HepG2 (cell line): Measurements from ENCODE around the gene PEPD. TPM values are rescaled to one million over a fixed set of nuclear protein-coding genes. Genes with fewer than 3 reads are reported as not detected.

Experiments
- ATAC-seq: fragments of 200-7000 bp; cut with Tn5 transposase; 3 replicates; pipeline ENCODE4 v1.9.1; 2020; ENCODE audit warnings: mild to moderate bottlenecking, moderate library complexity
- BruUV-seq: library from RNA; stranded (reverse); fragments of 400-500 nt; replicated peaks from 2 replicates; lab custom pipeline; 2021; lab: Mats Ljungman, UMichigan
- CTCF ChIA-PET: fragments of 300-600 bp; formaldehyde crosslinking; extraction: SDS; loops from one replicate; lab custom pipeline; 2021; ENCODE audit warnings: low total read pairs, inconsistent platforms, low intra/inter-chr PET ratio; lab: Yijun Ruan, JAX
- POLR2A ChIA-PET: fragments of 350-600 bp; sonication (Branson Sonifier 250); formaldehyde crosslinking; loops from one replicate; lab custom pipeline; 2020; ENCODE audit warnings: antibody characterized with exemption, inconsistent platforms; lab: Yijun Ruan, JAX
- DNase-seq: peaks from one replicate; pipeline ENCODE4 v3.0.0-alpha.2; 2015; ENCODE audit warnings: low spot score
- FAIRE-seq: peaks from 3 replicates; lab custom pipeline; 2011; peaks lifted over from hg19 to GRCh38; lab: Jason Lieb, UNC
- H2AFZ ChIP-seq: one replicate; pipeline ENCODE4 v1.6.1; 2011; ENCODE audit warnings: low read length, inconsistent platforms
- H3K27ac ChIP-seq: fragments of 300-600 bp; 3 replicates; pipeline ENCODE4 v1.8.0; 2011; ENCODE audit warnings: mixed run types, mild to moderate bottlenecking, mixed read lengths, low read length, inconsistent platforms; ENCODE audit not compliant: insufficient read depth; ENCODE audit errors: extremely low read length
- H3K27me3 ChIP-seq, 2 experiments: fragments of 200-600 bp in 1 of 2; 2 replicates in 1 of 2; 3 replicates in 1 of 2; pipeline versions ENCODE4 v1.6.0 to v1.8.0; 2011; ENCODE audit warnings: low read length in 2 of 2, mild to moderate bottlenecking in 2 of 2, moderate library complexity in 2 of 2, inconsistent platforms in 1 of 2; ENCODE audit not compliant: insufficient read depth in 2 of 2, control insufficient read depth in 1 of 2
- H3K36me3 ChIP-seq, 2 experiments: fragments of 200-600 bp in 1 of 2; replicated peaks in 1 of 2; 2 replicates in 1 of 2; 3 replicates in 1 of 2; pipeline versions ENCODE4 v1.5.1 to v1.8.0; 2011; ENCODE audit warnings: low read length in 2 of 2, inconsistent platforms in 1 of 2; ENCODE audit not compliant: insufficient read depth in 2 of 2, control insufficient read depth in 1 of 2
- H3K4me1 ChIP-seq: 2 replicates; pipeline ENCODE4 v1.5.1; 2012; ENCODE audit warnings: low read length, inconsistent platforms; ENCODE audit not compliant: insufficient read depth
- H3K4me2 ChIP-seq: 2 replicates; pipeline ENCODE4 v1.6.0; 2011; ENCODE audit warnings: low read depth, low read length, inconsistent platforms
- H3K4me3 ChIP-seq, 3 experiments: fragments of 200-600 bp in 1 of 3; sonication (generic), shearing (Covaris generic) in 1 of 3; replicated peaks in 1 of 3; 2 replicates each; pipeline ENCODE4 v1.5.1; 2011 to 2016; ENCODE audit warnings: low read length in 3 of 3, inconsistent platforms in 2 of 3, low read depth in 2 of 3, mild to moderate bottlenecking in 2 of 3, control low read depth in 1 of 3, mixed read lengths in 1 of 3; ENCODE audit not compliant: insufficient read depth in 1 of 3
- H3K79me2 ChIP-seq: one replicate; pipeline ENCODE4 v1.6.1; 2011; ENCODE audit warnings: low read length, inconsistent platforms; ENCODE audit not compliant: insufficient read depth
- H3K9ac ChIP-seq: 2 replicates; pipeline ENCODE4 v1.6.0; 2011; ENCODE audit warnings: mild to moderate bottlenecking, low read depth, low read length, inconsistent platforms; ENCODE audit not compliant: insufficient read depth
- H3K9me3 ChIP-seq: 2 replicates; pipeline ENCODE4 v1.5.1; 2012; ENCODE audit warnings: mild to moderate bottlenecking, low read length
- H4K20me1 ChIP-seq: 2 replicates; pipeline ENCODE4 v1.6.0; 2011; ENCODE audit warnings: inconsistent platforms, mild to moderate bottlenecking, low read length, moderate library complexity; ENCODE audit not compliant: insufficient read depth
- AHR ChIP-seq: IDR thresholded peaks from 2 replicates; pipeline ENCODE4 v1.6.1; 2018; ENCODE audit warnings: missing genetic modification reagents, missing compliant biosample characterization
- EED ChIP-seq: sonication (generic); formaldehyde crosslinking; IDR thresholded peaks from 2 replicates; pipeline ENCODE4 v1.5.0; 2020; ENCODE audit warnings: mild to moderate bottlenecking, missing genetic modification reagents
- HNF4A ChIP-seq: sonication (generic); formaldehyde crosslinking; IDR thresholded peaks from 2 replicates; pipeline ENCODE4 v1.4.0; 2020; ENCODE audit warnings: missing genetic modification reagents
- HOXA5 ChIP-seq: sonication (generic); formaldehyde crosslinking; IDR thresholded peaks from 2 replicates; pipeline ENCODE4 v1.4.0; 2020; ENCODE audit warnings: missing genetic modification reagents
- MXD4 ChIP-seq: IDR thresholded peaks from 2 replicates; pipeline ENCODE4 v1.6.1; 2016; ENCODE audit warnings: mild to moderate bottlenecking, missing biosample characterization, missing genetic modification reagents
- NFE2 ChIP-seq: sonication (generic); formaldehyde crosslinking; IDR thresholded peaks from 2 replicates; pipeline ENCODE4 v1.4.0; 2020; ENCODE audit warnings: missing genetic modification reagents
- TAF1 ChIP-seq: sonication (generic); formaldehyde crosslinking; IDR thresholded peaks from 2 replicates; pipeline ENCODE4 v1.4.0; 2020; ENCODE audit warnings: missing genetic modification reagents
- TP53 ChIP-seq: sonication (generic); formaldehyde crosslinking; conservative IDR thresholded peaks from 2 replicates; pipeline ENCODE4 v1.4.0; 2020; ENCODE audit warnings: missing genetic modification reagents
- ZNF17 ChIP-seq: sonication (generic); formaldehyde crosslinking; IDR thresholded peaks from 2 replicates; pipeline ENCODE4 v1.5.0; 2020; ENCODE audit warnings: mild to moderate bottlenecking, missing genetic modification reagents
- ZNF18 ChIP-seq: sonication (generic); formaldehyde crosslinking; IDR thresholded peaks from 2 replicates; pipeline ENCODE4 v1.8.0; 2022; ENCODE audit warnings: mild to moderate bottlenecking, missing genetic modification reagents; ENCODE audit not compliant: insufficient replicate concordance
- ZNF276 ChIP-seq: sonication (generic); formaldehyde crosslinking; IDR thresholded peaks from 2 replicates; pipeline ENCODE4 v1.4.0; 2020; ENCODE audit warnings: mild to moderate bottlenecking, low read depth, missing genetic modification reagents
- ZNF326 ChIP-seq: sonication (generic); formaldehyde crosslinking; IDR thresholded peaks from 2 replicates; pipeline ENCODE4 v1.4.0; 2020; ENCODE audit warnings: missing genetic modification reagents, borderline replicate concordance
- ZNF598 ChIP-seq: sonication (generic); formaldehyde crosslinking; IDR thresholded peaks from 2 replicates; pipeline ENCODE4 v1.5.1; 2020; ENCODE audit warnings: mild to moderate bottlenecking, missing genetic modification reagents, borderline replicate concordance
- ZNF704 ChIP-seq: sonication (generic); formaldehyde crosslinking; IDR thresholded peaks from 2 replicates; pipeline ENCODE4 v1.8.1; 2023; ENCODE audit warnings: mild to moderate bottlenecking, inconsistent platforms, moderate library complexity, missing genetic modification reagents, borderline replicate concordance
- WGBS: methylation state at CpG from one replicate; pipeline ENCODE4 v1.1.6; 2017; ENCODE audit warnings: low lambda C conversion rate; 5-methylcytosine and 5-hydroxymethylcytosine counted together
- in situ Hi-C: cut with HindIII; loops from 2 replicates; pipeline ENCODE4 v1.10.0; 2017; ENCODE audit warnings: low pct_unique_long_range_greater_than_20kb; ENCODE audit not compliant: extremely low pct_ligation_motif_present
- intact Hi-C: fragments of 100-400 bp; cut with micrococcal nuclease; formaldehyde crosslinking; loops from one replicate; pipeline ENCODE4 v1.10.0; 2022; ENCODE audit not compliant: unreplicated experiment
- polyA plus RNA-seq, 8 experiments: library from polyadenylated mRNA; depleted of rRNA in 3 of 8; stranded (reverse) in 7 of 8; unstranded in 1 of 8; fragments of >200 nt; fragmentation: Illumina TruSeq in 4 of 8; extraction: Trizol in 4 of 8; gene quantifications; 2 replicates each; pipeline versions ENCODE4 v1.2.1 to v1.2.3, GENCODE V29; 2011 to 2016; ENCODE audit warnings: low read depth in 4 of 8, missing spikeins in 1 of 8, mixed read lengths in 1 of 8; ENCODE audit not compliant: insufficient read depth in 1 of 8
- total RNA-seq, 5 experiments: library from RNA; depleted of rRNA; stranded (reverse); fragments of >200 nt; fragmentation: Illumina TruSeq; extraction: Trizol; gene quantifications; 2 replicates each; pipeline ENCODE4 v1.2.3, GENCODE V29; 2016; ENCODE audit warnings: low read depth in 1 of 5

PEPD gene
- total and polyA plus RNA-seq, 2 of the 13 experiments (the other 11 are each of a cell fraction or from before 2014, with no cell fraction given): 60.7 to 75.1 TPM

GRCh38 chr19:33569821-33570220 is 48.2 kb upstream of the PEPD start (continued):
- TF ChIP-seq ZNF18 (CRISPR knock-in tag): no peak
- TF ChIP-seq, all 625 proteins: peak for 0

GRCh38 chr19:33568706-33569105 is 47.1 kb upstream of the PEPD start:
- Histone ChIP-seq H3K4me2 (no peak overlapping the region), H3K27ac (no peak overlapping the region), H3K4me3 (no peak overlapping the region), H3K9me3 (peaks cover 1% of the 10 kb centered on the region; the same call in 1 of the 2 replicates), H3K36me3 (no peaks in the 10 kb centered on the region), H2AFZ (no peak overlapping the region), H4K20me1 (no peaks in the 10 kb centered on the region), H3K27me3 (no peaks in the 10 kb centered on the region), H3K9ac (no peak overlapping the region), H3K79me2 (no peaks in the 10 kb centered on the region), H3K4me1 (no peaks in the 10 kb centered on the region)
- in situ Hi-C loops (no loop called here), intact Hi-C loops (no loop called here)
- ChIA-PET CTCF (no interaction called here), POLR2A (no interaction called here)
- DNase-seq (no peak), ATAC-seq (no peak), FAIRE-seq (no peak)
- TF ChIP-seq ZNF598 (CRISPR knock-in tag) (no peak), ZNF276 (CRISPR knock-in tag) (no peak), ZNF704 (CRISPR knock-in tag) (no peak), HOXA5 (CRISPR knock-in tag) (no peak), EED (CRISPR knock-in tag) (no peak), NFE2 (CRISPR knock-in tag) (no peak), TAF1 (CRISPR knock-in tag) (no peak), HNF4A (CRISPR knock-in tag) (no peak), TP53 (no peak), ZNF326 (CRISPR knock-in tag) (no peak), ZNF17 (CRISPR knock-in tag) (no peak), MXD4 (CRISPR knock-in tag) (no peak), AHR (CRISPR knock-in tag) (no peak)
- 7% methylated on average over 2 of the region's 2 CpGs for WGBS
- no TSS peak for BruUV-seq
